Thyroid gland (tissue), 4 donors: Measurements from ENCODE around the gene SLC9A8. TPM values are rescaled to one million over a fixed set of nuclear protein-coding genes. Genes with fewer than 3 reads are reported as not detected.

ENCODE experiments used
- DNase-seq, 2 donors: peaks; one replicate each; pipeline ENCODE4 v3.0.0-alpha.2; 2019
- H3K27ac ChIP-seq, 3 donors: fragments of 200-600 bp; sonication (generic); 1 replicate in 2 of 3; 2 replicates in 1 of 3; pipeline ENCODE4 v1.5.1; 2016 to 2019; ENCODE audit warnings: mild to moderate bottlenecking in 1 of 3, moderate library complexity in 1 of 3
- H3K27me3 ChIP-seq: fragments of 200-600 bp; sonication (generic); one replicate; pipeline ENCODE4 v1.5.1; 2019
- H3K36me3 ChIP-seq, 2 donors: fragments of 200-600 bp; sonication (generic); one replicate each; pipeline ENCODE4 v1.5.1; 2016 to 2019
- H3K4me1 ChIP-seq, 2 donors: fragments of 200-600 bp; sonication (generic); one replicate each; pipeline ENCODE4 v1.5.1; 2017 to 2019
- H3K4me3 ChIP-seq, 3 donors: fragments of 200-600 bp; sonication (generic); replicated peaks in 1 of 3; 1 replicate in 2 of 3; 2 replicates in 1 of 3; pipeline ENCODE4 v1.5.1; 2016; ENCODE audit warnings: mild to moderate bottlenecking in 1 of 3
- H3K9me3 ChIP-seq: fragments of 200-600 bp; sonication (generic); one replicate; pipeline ENCODE4 v1.5.1; 2017
- CTCF ChIP-seq, 6 experiments: fragments of 200-600 bp in 3 of 6; fragments of 450-650 bp in 3 of 6; sonication (generic) in 3 of 6; IDR thresholded peaks; one replicate each; pipeline ENCODE4 v1.5.1; 2016 to 2019; ENCODE audit warnings: antibody characterized with exemption in 6 of 6, mild to moderate bottlenecking in 2 of 6, inconsistent platforms in 1 of 6, moderate library complexity in 1 of 6
- POLR2A ChIP-seq, 2 donors: fragments of 450-650 bp; IDR thresholded peaks; one replicate each; pipeline ENCODE4 v1.6.1; 2017; ENCODE audit warnings: antibody characterized with exemption in 2 of 2, mild to moderate bottlenecking in 2 of 2, moderate library complexity in 1 of 2
- WGBS, 2 donors: methylation state at CpG; one replicate each; pipeline ENCODE4 v1.1.5; 2017; 5-methylcytosine and 5-hydroxymethylcytosine counted together
- intact Hi-C: fragments of 100-400 bp; cut with DNase I; formaldehyde crosslinking; loops from one replicate; pipeline ENCODE4 v1.15.1; 2023
- total RNA-seq, 4 donors: library from RNA; depleted of rRNA; stranded (reverse); fragments of >200 nt; gene quantifications; one replicate each; pipeline ENCODE4 v1.2.3, GENCODE V29; 2016

Gene SLC9A8
- total RNA-seq, 4 donors from 2014 or later = 12.0 to 20.2 (median 16.1) TPM

GRCh38 chr20:49890471-49891361 lies 78.1 kb downstream of the SLC9A8 start:
- Histone ChIP-seq H3K9me3 (no peaks in the 10 kb centered on the region), H3K4me3 (no peak overlapping the region), H3K27ac (peak overlapping the region; percentile 66 to 90 (median 78)), H3K36me3 (peaks cover 0 to 5% of the 10 kb centered on the region in 2 donors), H3K4me1 (peaks cover 30 to 50% of the 10 kb centered on the region in 2 donors), H3K27me3 (no peaks in the 10 kb centered on the region)
- DNase-seq = peak; percentile 88 to 89
- WGBS, 2 donors = 40 to 49% methylated on average over 12 to 21 of the region's 21 CpGs
- intact Hi-C loops = no loop called here
- TF ChIP-seq CTCF (IDR thresholded peaks at IDR 0.05) (no peak), POLR2A (IDR thresholded peaks at IDR 0.05) (peak in 1 of 2 donors; percentile 41)

DNA sequence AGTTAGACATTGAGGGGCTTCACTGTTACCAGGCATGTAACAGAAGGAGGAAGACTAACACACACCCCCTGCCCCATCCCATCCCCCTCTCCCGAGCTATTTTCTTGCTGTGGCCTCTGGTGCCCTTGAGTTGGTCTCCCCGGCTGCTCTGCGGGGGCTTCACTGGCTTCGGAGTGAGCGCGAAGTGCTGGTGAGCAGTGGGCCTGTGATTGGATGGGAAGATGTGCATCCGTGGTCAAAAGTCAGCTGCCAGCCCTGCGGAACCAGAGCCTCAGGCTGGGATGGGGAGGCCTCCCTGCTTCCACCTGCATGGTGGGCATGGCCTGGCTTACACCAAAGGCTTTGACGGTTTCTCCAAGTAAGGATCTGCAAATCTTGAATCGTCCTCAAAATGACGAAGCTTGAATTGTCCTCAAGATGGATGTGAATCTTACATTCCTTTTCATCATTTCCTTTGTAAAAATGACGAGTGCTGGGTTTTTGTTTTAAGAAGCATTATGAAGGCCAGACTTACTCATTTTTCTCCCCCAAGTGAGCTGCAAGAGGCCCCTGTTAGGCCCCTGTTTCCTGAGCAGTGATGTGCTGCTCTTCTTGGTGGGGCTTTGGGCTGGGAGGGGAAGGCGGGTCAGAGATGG lies 79.0 kb downstream of the SLC9A8 start:
- TF ChIP-seq CTCF (IDR thresholded peaks at IDR 0.05) (no peak), POLR2A (IDR thresholded peaks at IDR 0.05) (no peak)
- peaks cover 0 to 5% of the 10 kb centered on the region in 2 donors for H3K36me3 ChIP-seq
- H3K4me3 ChIP-seq = no peak overlapping the region
- peaks cover 30 to 50% of the 10 kb centered on the region in 2 donors for H3K4me1 ChIP-seq
- H3K27ac ChIP-seq = peak overlapping the region in 1 of 3 donors; percentile 90
- no peaks in the 10 kb centered on the region for H3K9me3 ChIP-seq
- WGBS, 2 donors = 83 to 88% methylated on average over 9 to 13 of the region's 13 CpGs
- DNase-seq = no peak
- no peaks in the 10 kb centered on the region for H3K27me3 ChIP-seq
- intact Hi-C loops = no loop called here

DNA sequence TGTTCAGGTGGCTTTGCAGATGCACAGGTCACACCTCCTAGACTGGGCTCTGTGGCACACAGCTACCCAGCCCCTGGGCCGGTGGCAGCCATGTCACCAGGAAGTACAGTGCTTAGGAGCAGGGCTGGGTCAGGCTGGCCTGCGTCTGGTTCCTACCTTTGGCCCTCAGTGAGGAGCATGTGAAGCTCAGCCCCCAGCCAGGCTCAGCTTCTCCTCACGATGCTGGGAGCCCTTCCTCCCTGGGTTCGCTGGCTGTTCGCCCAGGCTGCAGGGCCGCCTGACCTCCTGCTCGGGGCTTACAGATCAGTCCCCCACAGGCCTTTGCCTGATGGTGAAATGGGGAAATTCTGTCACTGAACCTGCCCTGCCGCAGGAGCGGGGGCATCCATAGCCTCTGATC lies 79.6 kb downstream of the SLC9A8 start:
- peaks cover 0 to 5% of the 10 kb centered on the region in 2 donors for H3K36me3 ChIP-seq
- no peak overlapping the region for H3K4me3 ChIP-seq
- WGBS, 2 donors = 77 to 90% methylated on average over 9 of the region's 9 CpGs
- DNase-seq = no peak
- peaks cover 30 to 49% of the 10 kb centered on the region in 2 donors for H3K4me1 ChIP-seq
- no peaks in the 10 kb centered on the region for H3K9me3 ChIP-seq
- intact Hi-C loops = no loop called here
- H3K27me3 ChIP-seq = no peaks in the 10 kb centered on the region
- H3K27ac ChIP-seq = no peak overlapping the region
- no peak for TF ChIP-seq CTCF (IDR thresholded peaks at IDR 0.05)

- Histone ChIP-seq H3K4me1 (peaks cover 30 to 44% of the 10 kb centered on the region in 2 donors), H3K9me3 (no peaks in the 10 kb centered on the region), H3K27me3 (no peaks in the 10 kb centered on the region), H3K27ac (no peak overlapping the region), H3K36me3 (peaks cover 0 to 4% of the 10 kb centered on the region in 2 donors), H3K4me3 (no peak overlapping the region)
- TF ChIP-seq CTCF (IDR thresholded peaks at IDR 0.05) (no peak), POLR2A (IDR thresholded peaks at IDR 0.05) (no peak)
- intact Hi-C loops = no loop called here
- DNase-seq = no peak
- WGBS, 2 donors = 51 to 69% methylated on average over 11 of the region's 11 CpGs
Observed at GRCh38 chr20:49892817-49893216, 80.2 kb downstream of the SLC9A8 start.
